GM21825 (cell line): Measurements from ENCODE around the gene GLB1L.
A peak's percentile ranks its signal among the peaks of the same experiment; 100 is the strongest.
"Not testable (repeated sequence)": the region's sequence is repeated elsewhere in the genome, so short reads cannot be mapped to it uniquely, and the experiment has no call there.

ENCODE experiments used
- ATAC-seq: cut with Tn5 transposase; IDR thresholded peaks from one replicate; pipeline ENCODE4 v1.9.1; 2021; ENCODE audit warnings: mild to moderate bottlenecking, moderate library complexity; ENCODE audit not compliant: unreplicated experiment

GLB1L gene

DNA sequence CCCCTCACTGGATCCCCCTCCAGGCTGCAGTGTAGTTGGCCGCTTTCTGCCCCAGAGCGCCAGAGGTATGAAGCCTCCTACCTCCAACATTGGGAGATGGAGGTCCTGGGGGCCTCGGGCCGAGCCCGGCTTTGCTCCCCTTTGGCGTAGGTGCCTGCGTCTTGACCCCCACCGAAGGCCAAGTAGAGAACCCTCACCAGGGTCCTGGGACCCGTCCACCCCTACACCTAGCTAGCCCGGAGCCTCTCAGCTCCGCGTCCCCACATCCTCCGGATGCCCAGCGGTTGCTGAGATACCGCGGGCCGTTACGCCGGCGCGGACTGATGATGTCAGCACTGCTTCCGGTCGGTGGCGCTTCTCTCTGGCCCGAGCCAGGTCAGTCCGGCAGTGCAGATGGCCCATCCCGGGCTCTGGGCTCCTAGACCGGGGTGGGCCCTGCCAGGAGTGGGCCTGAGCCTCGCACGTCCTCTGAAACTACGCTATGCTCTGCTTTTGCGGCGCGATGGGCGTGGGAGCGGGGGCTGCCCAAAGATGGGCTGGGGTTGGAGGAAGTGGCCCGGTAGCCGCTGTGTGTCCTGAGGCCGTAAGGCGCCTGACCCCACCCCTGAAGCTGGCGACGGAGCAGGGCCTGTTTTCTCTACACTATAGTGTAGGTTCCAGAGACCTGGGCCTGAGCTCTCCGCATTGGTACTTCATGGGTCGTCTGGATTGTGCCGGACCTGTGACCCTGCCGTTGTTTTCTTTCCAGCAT is at the start of gene GLB1L, which contains the start of gene STK16:
Gene GLB1L (minus strand): TSS at position 297 of the 751 bp plus-strand sequence. CDS start 1,871 bp downstream, outside the sequence.
Gene STK16 (plus strand): TSS at position 332 of the 751 bp plus-strand sequence. CDS start 521 bp downstream, outside the sequence.
- ATAC-seq, result peak; percentile 51

DNA sequence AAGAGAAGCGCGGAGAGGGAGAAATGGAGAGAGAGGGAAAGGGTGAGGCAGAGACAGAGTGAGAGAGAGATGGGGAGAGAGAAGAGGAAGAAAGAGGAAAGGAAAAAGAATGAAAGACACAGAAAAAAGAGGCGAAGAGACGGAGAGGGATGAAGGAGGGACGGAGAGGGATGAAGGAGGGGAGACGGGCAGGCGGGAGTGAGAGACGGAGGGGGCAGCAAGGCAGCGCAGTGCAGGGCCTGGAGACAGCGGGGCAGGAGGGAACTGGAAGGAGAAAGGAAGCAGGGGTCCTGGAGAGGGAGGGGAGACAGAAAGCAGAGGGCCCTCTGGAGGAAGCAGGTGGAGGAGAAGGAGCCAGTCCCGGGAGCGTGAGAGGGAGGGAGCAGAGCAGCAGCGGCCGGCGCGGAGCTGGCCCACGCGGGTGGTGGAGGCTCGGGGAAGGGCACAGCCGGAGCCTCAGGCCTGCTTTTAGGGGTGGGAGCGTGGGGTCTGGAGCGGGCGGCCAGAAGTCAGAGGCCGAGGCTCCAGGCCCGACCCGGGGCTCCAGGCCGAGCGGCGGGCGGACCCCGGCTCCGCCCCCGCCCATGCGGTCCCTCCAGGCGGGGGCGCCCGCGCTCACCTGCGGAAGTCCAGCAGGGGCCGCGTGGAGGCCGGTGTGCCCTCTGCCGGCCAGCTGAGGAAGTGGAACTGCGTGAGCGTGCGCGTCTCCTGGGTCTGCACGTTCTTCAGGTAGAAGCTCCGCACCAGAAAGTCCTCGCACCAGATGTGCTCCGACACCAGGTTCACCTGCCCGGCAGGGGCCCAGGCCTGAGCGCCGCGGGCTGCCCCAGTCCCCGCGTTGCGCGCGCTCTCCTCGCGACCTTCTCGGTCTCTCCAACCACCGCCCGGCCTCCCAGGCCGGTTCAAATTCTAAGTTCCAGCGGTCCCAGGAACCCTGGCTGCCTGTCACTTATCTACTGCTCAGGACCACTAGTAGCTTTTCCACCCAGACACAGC is 49.4 kb upstream of the GLB1L start:
- ATAC-seq, result peak; percentile 91

GRCh38 chr2:219293736-219294231 is 48.5 kb upstream of the GLB1L start:
- ATAC-seq, result no peak

DNA sequence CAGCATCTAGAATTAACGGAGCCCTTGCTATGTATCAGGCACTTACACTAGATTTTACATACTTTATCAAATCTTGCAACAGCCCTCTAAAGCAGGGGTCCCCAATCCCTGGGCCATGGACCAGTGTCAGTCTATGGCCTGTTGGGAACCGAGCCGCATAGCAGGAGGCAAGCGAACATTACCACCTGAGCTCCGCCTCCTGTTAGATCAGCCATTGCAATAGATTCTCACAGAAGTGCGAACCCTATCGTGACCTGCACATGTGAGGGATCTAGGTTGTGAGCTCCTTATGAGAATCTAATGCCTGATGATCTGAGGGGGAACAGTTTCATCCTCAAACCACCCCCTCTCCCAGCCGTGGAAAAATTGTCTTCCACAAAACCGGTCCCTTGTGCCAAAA is 47.4 kb upstream of the GLB1L start:
- no peak for ATAC-seq

DNA sequence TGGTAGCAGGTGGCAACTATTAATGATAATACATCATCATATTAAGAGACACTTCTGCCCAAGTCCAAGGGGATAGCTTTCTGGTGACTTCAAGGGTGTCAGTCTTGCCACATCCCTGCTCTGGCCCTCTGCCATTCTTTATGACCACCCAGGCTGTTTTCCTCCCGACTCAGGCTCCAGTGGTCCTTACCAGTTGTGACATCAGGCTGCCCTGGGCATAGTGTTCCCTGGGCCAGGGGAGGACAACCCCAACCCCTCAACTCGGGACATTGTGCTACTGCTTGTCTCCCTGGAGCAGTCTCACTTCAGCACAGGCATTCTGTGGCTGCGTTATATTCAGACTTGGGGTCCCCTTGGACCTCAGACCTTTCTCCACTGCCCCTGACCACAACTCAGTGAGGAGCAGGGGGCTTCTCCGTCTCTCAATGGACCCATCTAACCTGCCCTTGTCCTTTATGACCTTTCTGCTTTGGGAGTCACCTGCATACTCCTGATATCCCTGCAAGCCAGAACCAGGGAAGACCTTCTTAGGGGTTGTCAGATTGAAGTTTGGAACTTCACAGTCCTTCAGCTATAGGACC is 46.8 kb upstream of the GLB1L start:
- no peak for ATAC-seq

GRCh38 chr2:219291394-219291793 is 46.1 kb upstream of the GLB1L start:
- ATAC-seq, result no peak

DNA sequence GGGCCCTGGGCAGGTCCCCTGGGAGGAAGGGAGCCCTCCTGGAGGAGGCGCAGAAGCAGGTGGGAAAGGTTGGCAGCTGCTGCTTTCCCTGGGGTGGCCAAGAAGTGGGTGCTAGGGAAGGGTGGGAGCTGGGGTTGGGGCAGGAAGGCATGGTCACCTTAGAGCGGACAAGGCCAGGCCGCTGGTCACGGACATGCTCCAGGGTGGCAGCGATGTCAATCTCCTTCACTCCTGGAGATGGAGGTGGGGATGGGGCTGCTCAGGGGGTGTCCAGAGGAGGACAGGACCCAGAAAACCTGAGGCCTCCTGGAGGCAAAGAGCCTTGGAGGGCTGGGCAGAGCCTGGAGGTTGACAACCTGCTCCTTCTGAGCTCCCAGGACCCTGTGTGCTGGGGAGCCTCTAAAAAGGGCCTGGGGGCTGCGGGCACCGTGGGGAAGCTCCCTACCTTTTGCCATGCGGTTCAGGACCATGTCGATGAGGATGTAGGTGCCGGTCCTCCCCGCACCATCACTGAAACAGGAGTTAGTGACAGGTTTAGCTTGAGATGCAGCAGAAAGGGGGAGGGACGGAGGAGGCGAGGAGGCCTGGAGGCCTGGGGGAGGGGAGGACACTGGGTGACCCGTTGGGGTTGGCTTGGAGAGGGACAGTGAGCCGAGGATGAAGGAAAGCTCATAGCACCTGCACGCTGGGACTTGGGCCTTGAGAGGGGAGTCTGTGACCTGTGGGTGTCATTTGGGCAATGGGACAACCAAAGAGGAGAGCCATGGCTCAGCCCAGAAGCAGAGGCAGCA is 45.3 kb upstream of the GLB1L start:
- ATAC-seq, result no peak

- no peak for ATAC-seq
These were observed 44.5 kb upstream of the GLB1L start for GRCh38 chr2:219289537-219290361.

DNA sequence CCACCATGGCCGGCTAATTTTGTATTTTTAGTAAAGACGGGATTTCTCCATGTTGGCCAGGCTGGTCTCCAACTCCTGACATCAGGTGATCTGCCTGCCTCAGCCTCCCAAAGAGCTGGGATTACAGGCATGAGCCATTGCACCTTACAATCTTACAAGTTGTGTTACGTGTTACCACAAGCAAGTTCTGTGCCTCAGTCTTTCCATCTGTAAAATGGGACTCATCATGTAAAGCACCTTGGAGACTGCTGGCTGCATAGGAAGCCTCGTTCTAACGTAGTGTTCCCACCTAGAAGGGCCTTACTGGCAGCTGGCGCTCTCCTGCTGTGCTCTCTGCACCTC is 43.9 kb upstream of the GLB1L start:
- ATAC-seq, result no peak

GRCh38 chr2:219287580-219288265 is 42.5 kb upstream of the GLB1L start:
- no peak for ATAC-seq

DNA sequence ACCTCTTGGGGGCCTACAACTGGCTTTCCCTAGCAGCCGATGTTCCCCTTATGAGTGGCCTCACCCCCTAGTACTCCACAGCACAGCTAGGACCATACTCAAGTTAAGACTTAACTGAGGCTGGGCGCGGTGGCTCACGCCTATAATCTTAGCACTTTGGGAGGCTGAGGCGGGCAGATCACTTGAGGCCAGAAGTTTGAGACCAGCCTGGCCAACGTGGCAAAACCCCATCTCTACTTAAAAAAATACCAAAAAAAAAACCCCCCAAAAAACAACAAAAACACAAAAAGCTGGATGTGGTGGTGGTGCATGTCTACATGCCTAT is 41.8 kb upstream of the GLB1L start:
- not testable (repeated sequence) for ATAC-seq

DNA sequence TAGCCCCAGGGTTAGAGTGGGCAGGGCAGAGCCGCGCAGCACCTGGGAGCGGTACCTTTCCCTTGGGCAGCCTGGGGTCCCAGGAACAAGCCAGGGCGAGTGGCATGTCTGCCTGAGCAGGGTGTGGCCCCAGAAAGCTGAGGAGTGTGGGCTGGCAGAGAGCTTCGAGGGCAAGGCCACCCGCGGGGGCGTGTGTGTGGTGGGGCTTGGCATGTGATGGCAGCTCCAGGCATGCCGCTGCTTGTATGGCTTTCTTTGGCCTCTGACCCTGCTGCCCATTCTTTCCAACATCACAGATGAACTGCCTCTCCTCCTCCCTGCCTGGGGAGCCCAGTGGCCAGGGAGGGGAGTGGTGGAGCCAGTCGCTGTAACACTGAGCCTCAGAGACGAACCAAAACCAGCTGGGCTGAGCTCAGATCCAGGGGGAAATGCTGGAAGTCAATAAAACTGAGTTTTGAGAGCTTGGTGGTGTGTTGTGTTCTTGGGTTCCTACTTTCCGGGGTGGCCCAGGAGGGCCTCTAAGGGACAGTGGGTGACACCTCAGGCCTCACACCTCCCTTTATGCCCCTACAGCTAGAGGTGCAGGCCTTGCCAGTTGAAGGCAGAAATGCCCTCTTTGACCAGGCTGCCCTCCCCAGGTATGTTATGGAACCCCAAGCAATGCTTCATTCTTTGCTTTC is 41.3 kb upstream of the GLB1L start:
- ATAC-seq, result no peak

- ATAC-seq, result no peak
These were observed 40.7 kb upstream of the GLB1L start for GRCh38 chr2:219285894-219286425.

DNA sequence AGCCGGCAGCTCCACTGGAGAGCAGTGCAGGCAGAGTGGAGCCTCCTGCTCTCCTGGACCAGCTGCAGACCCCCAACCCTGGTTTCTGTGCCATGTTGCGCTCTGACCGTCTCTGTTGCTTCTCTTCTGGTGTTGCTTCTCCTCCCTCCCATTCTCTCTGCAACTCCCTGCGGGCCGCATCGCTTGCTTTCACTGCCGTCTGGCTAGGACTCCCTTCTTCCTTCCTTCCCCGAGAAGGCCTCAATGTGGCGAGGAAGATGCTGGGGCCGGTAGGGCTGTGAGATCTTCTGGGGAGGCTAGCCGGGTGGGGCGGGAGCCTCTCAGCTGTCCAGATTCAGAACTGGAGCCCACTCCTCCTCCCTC is 40.1 kb upstream of the GLB1L start:
- ATAC-seq, result no peak

DNA sequence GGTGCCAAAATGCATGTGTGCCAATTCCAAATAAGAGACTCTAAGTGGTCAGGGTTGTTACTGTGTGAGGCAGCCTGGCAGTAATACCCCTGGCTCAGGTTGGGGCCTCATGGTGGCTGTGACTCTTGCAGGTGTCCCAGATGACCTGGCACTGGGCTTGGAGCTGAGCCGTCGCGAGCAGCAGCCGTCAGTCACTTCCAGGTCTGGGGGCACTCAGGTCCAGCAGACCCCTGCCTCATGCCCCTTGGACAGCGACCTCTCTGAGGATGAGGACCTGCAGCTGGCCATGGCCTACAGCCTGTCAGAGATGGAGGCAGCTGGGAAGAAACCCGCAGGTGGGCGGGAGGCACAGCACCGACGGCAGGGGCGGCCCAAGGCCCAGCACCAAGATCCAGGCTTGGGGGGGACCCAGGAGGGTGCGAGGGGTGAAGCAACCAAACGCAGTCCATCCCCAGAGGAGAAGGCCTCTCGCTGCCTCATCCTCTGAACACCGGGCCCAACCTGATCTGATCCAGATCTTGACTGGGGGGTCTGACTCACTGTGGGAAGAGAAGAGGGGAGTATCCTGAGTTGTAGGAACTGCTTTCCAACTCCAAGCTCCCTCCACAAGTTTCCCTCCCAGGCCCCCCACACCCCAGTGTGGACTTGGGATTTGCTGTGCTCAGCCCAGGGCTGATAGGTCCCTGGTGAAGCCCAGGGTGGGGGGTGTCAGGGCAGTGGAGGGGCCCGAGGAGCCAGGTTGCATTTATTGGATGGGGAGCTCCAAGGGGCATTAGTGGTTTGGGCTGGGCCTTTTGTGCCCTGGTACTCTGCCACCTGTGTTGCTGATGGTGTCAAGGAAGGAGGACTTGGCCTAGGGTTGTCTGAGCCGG is 39.5 kb upstream of the GLB1L start:
- no peak for ATAC-seq

GRCh38 chr2:219282943-219283581 is 37.8 kb upstream of the GLB1L start:
- ATAC-seq, result no peak

DNA sequence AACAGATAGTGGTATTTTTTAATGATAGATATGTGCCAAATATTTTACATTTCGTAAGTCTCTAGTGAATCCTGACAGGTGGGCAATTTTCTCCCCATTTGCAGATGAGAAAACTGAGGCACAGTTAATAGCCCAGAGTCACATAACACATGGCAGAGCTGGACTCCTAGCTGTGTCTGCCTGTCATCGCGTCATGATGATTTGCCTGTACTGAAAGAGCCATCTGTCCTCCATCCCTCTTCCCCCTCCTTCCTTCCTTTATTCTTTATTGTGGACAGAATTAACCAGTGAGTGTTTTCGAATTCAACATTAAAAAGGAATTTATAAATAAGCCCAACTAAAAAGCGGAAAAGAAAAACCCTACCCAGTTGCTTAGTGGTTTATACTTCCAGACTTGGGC is 37.1 kb upstream of the GLB1L start:
- no peak for ATAC-seq
